D341Med (cell line): ENCODE data around the gene P3H3.

Source experiments
- DNase-seq: peaks from one replicate; pipeline ENCODE4 v3.0.0; 2012; ENCODE audit warnings: low spot score

Gene P3H3

GRCh38 chr12:6807170-6807569 is 21.0 kb upstream of the P3H3 start:
- DNase-seq, result no peak

GRCh38 chr12:6809056-6809455 is 19.2 kb upstream of the P3H3 start:
- no peak for DNase-seq

GRCh38 chr12:6810758-6811157 is 17.4 kb upstream of the P3H3 start:
- peak; percentile 12 for DNase-seq

- DNase-seq, result no peak
These were observed 14.8 kb upstream of the P3H3 start for GRCh38 chr12:6813363-6813762.

GRCh38 chr12:6816598-6816997 is 11.6 kb upstream of the P3H3 start:
- no peak for DNase-seq

- no peak for DNase-seq
These were observed 11.1 kb upstream of the P3H3 start for GRCh38 chr12:6817098-6817497.

GRCh38 chr12:6817662-6818157 is 10.5 kb upstream of the P3H3 start:
- no peak for DNase-seq

GRCh38 chr12:6818222-6818621 is 10.0 kb upstream of the P3H3 start:
- DNase-seq, result no peak

- no peak for DNase-seq
These were observed 9.6 kb upstream of the P3H3 start for GRCh38 chr12:6818645-6819044.

- DNase-seq, result no peak
These were observed 8.8 kb upstream of the P3H3 start for GRCh38 chr12:6819106-6820030.

- DNase-seq, result no peak
These were observed 8.0 kb upstream of the P3H3 start for GRCh38 chr12:6820166-6820565.

GRCh38 chr12:6821591-6822425 is 6.4 kb upstream of the P3H3 start, which contains the start of gene GPR162:
GPR162 (plus strand) TSS chr12:6821821; CDS start chr12:6823899, 2,078 bp downstream.
- DNase-seq, result peak; percentile 86

- DNase-seq, result no peak
These were observed 5.6 kb upstream of the P3H3 start for GRCh38 chr12:6822426-6823135.

GRCh38 chr12:6823182-6824084 is 4.8 kb upstream of the P3H3 start:
- DNase-seq, result no peak

GRCh38 chr12:6824085-6824775 is 4.0 kb upstream of the P3H3 start:
- no peak for DNase-seq

- DNase-seq, result no peak
These were observed 3.3 kb upstream of the P3H3 start for GRCh38 chr12:6824901-6825381.

- DNase-seq, result peak; percentile 82
These were observed 2.6 kb upstream of the P3H3 start for GRCh38 chr12:6825398-6826124.

GRCh38 chr12:6826125-6826733 is 2.0 kb upstream of the P3H3 start:
- no peak for DNase-seq
